ENCODE measurements around the gene PDC. TPM values are rescaled to one million over a fixed set of nuclear protein-coding genes. Genes with fewer than 3 reads are reported as not detected.

PDC gene
- total and polyA plus RNA-seq, 10 of the 15 experiments (the other 5 are each of a cell fraction or from before 2014, with no cell fraction given): 0.11 TPM; not detected in 9

DNA sequence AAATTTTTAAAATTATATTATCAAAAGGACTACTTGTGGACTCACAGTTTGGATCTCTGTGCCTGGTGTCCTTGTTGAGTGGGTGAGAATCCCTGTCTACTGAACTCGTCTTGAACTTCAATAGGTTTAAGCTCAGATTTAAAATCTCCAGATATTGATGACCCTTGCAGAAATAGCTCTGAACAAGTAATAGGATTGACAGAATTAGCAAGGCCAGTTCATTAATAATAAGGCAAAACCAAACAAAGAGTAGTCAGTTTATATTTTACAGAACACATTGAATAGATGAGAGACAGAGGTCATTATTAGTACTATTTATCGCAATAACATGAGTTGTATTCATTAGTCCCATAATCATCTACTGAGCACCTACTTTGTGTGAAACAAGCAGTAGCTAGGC lies at the start of gene PDC (continued):
- TF ChIP-seq HDAC6 (IDR thresholded peaks at IDR 0.05; ENCODE audit: unreplicated experiment): no peak
- TF ChIP-seq, protein P1, sequence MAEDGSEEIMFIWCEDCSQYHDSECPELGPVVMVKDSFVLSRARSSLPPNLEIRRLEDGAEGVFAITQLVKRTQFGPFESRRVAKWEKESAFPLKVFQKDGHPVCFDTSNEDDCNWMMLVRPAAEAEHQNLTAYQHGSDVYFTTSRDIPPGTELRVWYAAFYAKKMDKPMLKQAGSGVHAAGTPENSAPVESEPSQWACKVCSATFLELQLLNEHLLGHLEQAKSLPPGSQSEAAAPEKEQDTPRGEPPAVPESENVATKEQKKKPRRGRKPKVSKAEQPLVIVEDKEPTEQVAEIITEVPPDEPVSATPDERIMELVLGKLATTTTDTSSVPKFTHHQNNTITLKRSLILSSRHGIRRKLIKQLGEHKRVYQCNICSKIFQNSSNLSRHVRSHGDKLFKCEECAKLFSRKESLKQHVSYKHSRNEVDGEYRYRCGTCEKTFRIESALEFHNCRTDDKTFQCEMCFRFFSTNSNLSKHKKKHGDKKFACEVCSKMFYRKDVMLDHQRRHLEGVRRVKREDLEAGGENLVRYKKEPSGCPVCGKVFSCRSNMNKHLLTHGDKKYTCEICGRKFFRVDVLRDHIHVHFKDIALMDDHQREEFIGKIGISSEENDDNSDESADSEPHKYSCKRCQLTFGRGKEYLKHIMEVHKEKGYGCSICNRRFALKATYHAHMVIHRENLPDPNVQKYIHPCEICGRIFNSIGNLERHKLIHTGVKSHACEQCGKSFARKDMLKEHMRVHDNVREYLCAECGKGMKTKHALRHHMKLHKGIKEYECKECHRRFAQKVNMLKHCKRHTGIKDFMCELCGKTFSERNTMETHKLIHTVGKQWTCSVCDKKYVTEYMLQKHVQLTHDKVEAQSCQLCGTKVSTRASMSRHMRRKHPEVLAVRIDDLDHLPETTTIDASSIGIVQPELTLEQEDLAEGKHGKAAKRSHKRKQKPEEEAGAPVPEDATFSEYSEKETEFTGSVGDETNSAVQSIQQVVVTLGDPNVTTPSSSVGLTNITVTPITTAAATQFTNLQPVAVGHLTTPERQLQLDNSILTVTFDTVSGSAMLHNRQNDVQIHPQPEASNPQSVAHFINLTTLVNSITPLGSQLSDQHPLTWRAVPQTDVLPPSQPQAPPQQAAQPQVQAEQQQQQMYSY (CRISPR knock-in tag; IDR thresholded peaks at IDR 0.05): no peak

DNA sequence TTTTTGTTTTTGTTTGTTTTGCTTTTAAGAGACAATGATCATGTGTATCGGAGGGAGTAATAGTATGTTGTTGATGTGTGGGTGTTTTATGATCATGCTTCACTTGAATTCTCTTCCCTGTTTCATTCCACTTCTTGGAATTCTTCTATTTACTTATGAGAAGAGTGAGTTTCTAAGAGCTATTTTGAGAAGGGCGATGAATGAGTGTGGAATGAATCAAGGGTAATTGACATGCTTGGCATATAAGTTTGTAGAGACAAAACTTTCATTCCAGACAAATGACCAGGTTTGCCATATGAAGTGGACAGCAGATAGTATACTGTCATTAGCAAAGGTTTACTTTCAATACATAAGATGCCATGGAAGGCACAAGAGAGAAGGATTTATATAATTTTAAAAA lies 42.3 kb upstream of the PDC start:
- CTCF ChIA-PET: interaction anchor here (1.0 kb wide), 1 partner anchor 12 kb away, joined by 3 read pairs; no protein-coding TSS in a partner anchor
- TF ChIP-seq CBFB (IDR thresholded peaks at IDR 0.05; ENCODE audit: low read depth) (no peak), PML (IDR thresholded peaks at IDR 0.05; ENCODE audit: low read length) (no peak), ZNF274 (IDR thresholded peaks at IDR 0.05; ENCODE audit: insufficient read depth, insufficient read length) (no peak), SUPT20H (IDR thresholded peaks at IDR 0.05; ENCODE audit: borderline replicate concordance, control insufficient read depth, low read depth, low read length) (no peak), BCL11A (IDR thresholded peaks at IDR 0.05; ENCODE audit: low read depth, low read length) (no peak), NRF1 (conservative IDR thresholded peaks at IDR 0.05; ENCODE audit: low read depth, low read length) (no peak), FOXM1 (IDR thresholded peaks at IDR 0.05; ENCODE audit: low read depth, low read length) (no peak), SRF (IDR thresholded peaks at IDR 0.05; ENCODE audit: low read depth in 2 of 2, low read length in 2 of 2) (no peak), SREBF2 (IDR thresholded peaks at IDR 0.05; ENCODE audit: low read length) (no peak), RAD51 (IDR thresholded peaks at IDR 0.05) (no peak), HDAC6 (IDR thresholded peaks at IDR 0.05; ENCODE audit: unreplicated experiment) (no peak), BMI1 (IDR thresholded peaks at IDR 0.05; ENCODE audit: borderline replicate concordance) (no peak), CHD2 (IDR thresholded peaks at IDR 0.05; ENCODE audit: borderline replicate concordance, low read depth, low read length) (no peak)
- TF ChIP-seq, protein P2, sequence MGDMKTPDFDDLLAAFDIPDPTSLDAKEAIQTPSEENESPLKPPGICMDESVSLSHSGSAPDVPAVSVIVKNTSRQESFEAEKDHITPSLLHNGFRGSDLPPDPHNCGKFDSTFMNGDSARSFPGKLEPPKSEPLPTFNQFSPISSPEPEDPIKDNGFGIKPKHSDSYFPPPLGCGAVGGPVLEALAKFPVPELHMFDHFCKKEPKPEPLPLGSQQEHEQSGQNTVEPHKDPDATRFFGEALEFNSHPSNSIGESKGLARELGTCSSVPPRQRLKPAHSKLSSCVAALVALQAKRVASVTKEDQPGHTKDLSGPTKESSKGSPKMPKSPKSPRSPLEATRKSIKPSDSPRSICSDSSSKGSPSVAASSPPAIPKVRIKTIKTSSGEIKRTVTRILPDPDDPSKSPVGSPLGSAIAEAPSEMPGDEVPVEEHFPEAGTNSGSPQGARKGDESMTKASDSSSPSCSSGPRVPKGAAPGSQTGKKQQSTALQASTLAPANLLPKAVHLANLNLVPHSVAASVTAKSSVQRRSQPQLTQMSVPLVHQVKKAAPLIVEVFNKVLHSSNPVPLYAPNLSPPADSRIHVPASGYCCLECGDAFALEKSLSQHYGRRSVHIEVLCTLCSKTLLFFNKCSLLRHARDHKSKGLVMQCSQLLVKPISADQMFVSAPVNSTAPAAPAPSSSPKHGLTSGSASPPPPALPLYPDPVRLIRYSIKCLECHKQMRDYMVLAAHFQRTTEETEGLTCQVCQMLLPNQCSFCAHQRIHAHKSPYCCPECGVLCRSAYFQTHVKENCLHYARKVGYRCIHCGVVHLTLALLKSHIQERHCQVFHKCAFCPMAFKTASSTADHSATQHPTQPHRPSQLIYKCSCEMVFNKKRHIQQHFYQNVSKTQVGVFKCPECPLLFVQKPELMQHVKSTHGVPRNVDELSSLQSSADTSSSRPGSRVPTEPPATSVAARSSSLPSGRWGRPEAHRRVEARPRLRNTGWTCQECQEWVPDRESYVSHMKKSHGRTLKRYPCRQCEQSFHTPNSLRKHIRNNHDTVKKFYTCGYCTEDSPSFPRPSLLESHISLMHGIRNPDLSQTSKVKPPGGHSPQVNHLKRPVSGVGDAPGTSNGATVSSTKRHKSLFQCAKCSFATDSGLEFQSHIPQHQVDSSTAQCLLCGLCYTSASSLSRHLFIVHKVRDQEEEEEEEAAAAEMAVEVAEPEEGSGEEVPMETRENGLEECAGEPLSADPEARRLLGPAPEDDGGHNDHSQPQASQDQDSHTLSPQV (IDR thresholded peaks at IDR 0.05): no peak

More for the DNA sequence above, 42.3 kb upstream of the PDC start:
- Histone ChIP-seq H3K27ac (ENCODE audit: control insufficient read depth, insufficient read depth) (no peak overlapping the region), H4K20me1 (ENCODE audit: control insufficient read depth, insufficient read depth) (no peaks in the 10 kb centered on the region), H3K27me3 (replicated peaks in 1 of 2; ENCODE audit: control insufficient read depth in 2 of 2, insufficient read depth in 2 of 2, low read length in 1 of 2) (no peaks in the 10 kb centered on the region), H3K4me3 (no peak overlapping the region), H2AFZ (ENCODE audit: control insufficient read depth, low read depth, low read length) (no peak overlapping the region), H3K9me3 (replicated peaks; ENCODE audit: control insufficient read depth, insufficient read depth, low read length) (no peaks in the 10 kb centered on the region; the same call in 2 of the 3 replicates), H3K4me2 (ENCODE audit: control insufficient read depth, insufficient read depth) (no peak overlapping the region), H3K9ac (ENCODE audit: control insufficient read depth, insufficient read depth, low read length) (no peak overlapping the region), H3K36me3 (ENCODE audit: control insufficient read depth in 2 of 2, insufficient read depth in 2 of 2, low read length in 1 of 2) (no peaks in the 10 kb centered on the region), H3K79me2 (ENCODE audit: control insufficient read depth, insufficient read depth, low read length) (no peaks in the 10 kb centered on the region), H3K4me1 (ENCODE audit: control insufficient read depth, insufficient read depth, low read length) (no peaks in the 10 kb centered on the region)
- intact Hi-C loops (cut with micrococcal nuclease; ENCODE audit: unreplicated experiment): no loop called here
- no peak for ATAC-seq
- POLR2A ChIA-PET: no interaction called here
- RAD21 ChIA-PET (ENCODE audit: unreplicated experiment): interaction anchor here (1.5 kb wide), 1 partner anchor 24 kb away, joined by 3 read pairs; no protein-coding TSS in a partner anchor
- WGBS (ENCODE audit: insufficient coverage, insufficient replicate concordance, low lambda C conversion rate, missing lambda C conversion rate): 100% methylated on average over 2 of the region's 2 CpGs
- BruUV-seq (replicated peaks): no TSS peak
- DNase-seq (ENCODE audit: low read depth, low spot score): no peak
- in situ Hi-C loops (cut with MboI): no loop called here
- SMC1A ChIA-PET (ENCODE audit: uncharacterized antibody, unreplicated experiment): interaction anchor here (1.4 to 2.8 kb wide), 2 partner anchors 9 to 15 kb away, joined by 3 to 11 read pairs; no protein-coding TSS in a partner anchor
- FAIRE-seq: no peak
